RWPE2 (cell line): ENCODE measurements around the gene P2RX4.
"Not testable (repeated sequence)": the region's sequence is repeated elsewhere in the genome, so short reads cannot be mapped to it uniquely, and the experiment has no call there.

Experiments used
- ATAC-seq: fragments of 200-7000 bp; cut with Tn5 transposase; 3 replicates; pipeline ENCODE4 v1.9.1; 2021; ENCODE audit warnings: low read depth
- DNase-seq: peaks from one replicate; pipeline ENCODE4 v3.0.0-alpha.2; 2020; ENCODE audit warnings: low spot score
- H3K27ac ChIP-seq: fragments of 450-650 bp; 2 replicates; pipeline ENCODE4 v1.5.1; 2017; ENCODE audit warnings: mild to moderate bottlenecking; ENCODE audit not compliant: poor library complexity, severe bottlenecking
- H3K27me3 ChIP-seq: fragments of 250-450 bp; sonication (Bioruptor Pico); 2 replicates; pipeline ENCODE4 v1.5.1; 2021; ENCODE audit warnings: mild to moderate bottlenecking, moderate library complexity; ENCODE audit not compliant: insufficient read depth, poor library complexity, severe bottlenecking
- H3K36me3 ChIP-seq: fragments of 250-450 bp; sonication (Bioruptor Pico); 2 replicates; pipeline ENCODE4 v1.5.1; 2020; ENCODE audit warnings: low read depth, mild to moderate bottlenecking, moderate library complexity
- H3K4me1 ChIP-seq: fragments of 250-450 bp; sonication (Bioruptor Pico); 2 replicates; pipeline ENCODE4 v1.5.1; 2021; ENCODE audit warnings: mild to moderate bottlenecking, moderate library complexity; ENCODE audit not compliant: insufficient read depth, poor library complexity, severe bottlenecking
- H3K4me3 ChIP-seq: fragments of 250-450 bp; sonication (Bioruptor Pico); 2 replicates; pipeline ENCODE4 v1.5.1; 2021; ENCODE audit warnings: mild to moderate bottlenecking, moderate library complexity; ENCODE audit not compliant: severe bottlenecking
- H3K9me3 ChIP-seq: fragments of 250-450 bp; sonication (Bioruptor Pico); 2 replicates; pipeline ENCODE4 v1.5.1; 2021; ENCODE audit warnings: mild to moderate bottlenecking, moderate library complexity; ENCODE audit not compliant: severe bottlenecking
- TF ChIP-seq, protein P1 (sequence below): fragments of 450-650 bp; IDR thresholded peaks from one replicate; pipeline ENCODE4 v1.5.1; 2017; ENCODE audit warnings: mild to moderate bottlenecking, moderate library complexity; ENCODE audit not compliant: poor library complexity, severe bottlenecking

Gene P2RX4

DNA sequence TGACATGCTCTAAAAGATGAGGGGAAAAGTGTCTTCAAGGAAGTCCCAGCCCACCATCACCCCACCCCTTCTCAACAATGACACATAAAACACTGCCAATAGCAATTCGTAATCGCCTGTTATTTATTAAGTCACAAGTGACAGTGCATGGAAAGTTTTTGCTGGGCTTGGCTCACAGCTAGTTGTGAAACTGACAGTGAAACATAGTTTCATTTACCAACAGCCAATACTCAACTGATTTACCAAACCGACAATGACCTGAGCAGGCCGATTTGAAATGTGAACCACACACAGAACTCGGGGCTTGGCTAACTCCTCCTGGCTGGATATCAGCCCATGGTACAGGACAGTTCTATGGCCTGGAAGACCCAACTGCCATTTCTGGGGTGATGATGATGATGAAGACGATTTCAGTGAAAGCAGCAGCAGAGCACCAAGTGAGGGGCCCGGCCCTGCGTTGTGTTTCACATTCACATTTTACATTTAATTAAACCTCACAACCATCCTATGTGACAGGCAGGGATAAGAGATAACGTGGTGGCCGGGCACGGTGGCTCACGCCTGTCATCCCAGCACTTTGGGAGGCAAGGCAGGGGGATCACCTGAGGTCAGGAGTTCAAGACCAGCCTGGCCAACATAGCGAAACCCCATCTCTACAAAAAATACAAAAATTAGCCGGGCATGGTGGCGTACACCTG lies 43.9 kb downstream of the P2RX4 start:
- Histone ChIP-seq H3K36me3 (peaks cover 60% of the 10 kb centered on the region), H3K4me3 (no peak overlapping the region), H3K27me3 (no peaks in the 10 kb centered on the region), H3K27ac (no peak overlapping the region), H3K9me3 (no peaks in the 10 kb centered on the region), H3K4me1 (no peaks in the 10 kb centered on the region)
- TF ChIP-seq, protein P1, sequence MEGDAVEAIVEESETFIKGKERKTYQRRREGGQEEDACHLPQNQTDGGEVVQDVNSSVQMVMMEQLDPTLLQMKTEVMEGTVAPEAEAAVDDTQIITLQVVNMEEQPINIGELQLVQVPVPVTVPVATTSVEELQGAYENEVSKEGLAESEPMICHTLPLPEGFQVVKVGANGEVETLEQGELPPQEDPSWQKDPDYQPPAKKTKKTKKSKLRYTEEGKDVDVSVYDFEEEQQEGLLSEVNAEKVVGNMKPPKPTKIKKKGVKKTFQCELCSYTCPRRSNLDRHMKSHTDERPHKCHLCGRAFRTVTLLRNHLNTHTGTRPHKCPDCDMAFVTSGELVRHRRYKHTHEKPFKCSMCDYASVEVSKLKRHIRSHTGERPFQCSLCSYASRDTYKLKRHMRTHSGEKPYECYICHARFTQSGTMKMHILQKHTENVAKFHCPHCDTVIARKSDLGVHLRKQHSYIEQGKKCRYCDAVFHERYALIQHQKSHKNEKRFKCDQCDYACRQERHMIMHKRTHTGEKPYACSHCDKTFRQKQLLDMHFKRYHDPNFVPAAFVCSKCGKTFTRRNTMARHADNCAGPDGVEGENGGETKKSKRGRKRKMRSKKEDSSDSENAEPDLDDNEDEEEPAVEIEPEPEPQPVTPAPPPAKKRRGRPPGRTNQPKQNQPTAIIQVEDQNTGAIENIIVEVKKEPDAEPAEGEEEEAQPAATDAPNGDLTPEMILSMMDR: no peak
- DNase-seq: no peak
- no peak for ATAC-seq

- Histone ChIP-seq H3K36me3 (peaks cover 58% of the 10 kb centered on the region), H3K27me3 (no peaks in the 10 kb centered on the region), H3K9me3 (no peaks in the 10 kb centered on the region), H3K4me1 (no peaks in the 10 kb centered on the region), H3K4me3 (no peak overlapping the region), H3K27ac (no peak overlapping the region)
- DNase-seq (no peak), ATAC-seq (no peak; the same call in 2 of the 3 replicates)
- TF ChIP-seq, protein P1: no peak
These were observed 45.5 kb downstream of the P2RX4 start for GRCh38 chr12:121255433-121255832.

- not testable (repeated sequence) for H3K9me3 ChIP-seq, H3K4me1 ChIP-seq, ATAC-seq, H3K27ac ChIP-seq, H3K27me3 ChIP-seq, H3K4me3 ChIP-seq, DNase-seq
- peaks cover 56% of the 10 kb centered on the region for H3K36me3 ChIP-seq
These were observed 47.9 kb downstream of the P2RX4 start for GRCh38 chr12:121257704-121258449.

DNA sequence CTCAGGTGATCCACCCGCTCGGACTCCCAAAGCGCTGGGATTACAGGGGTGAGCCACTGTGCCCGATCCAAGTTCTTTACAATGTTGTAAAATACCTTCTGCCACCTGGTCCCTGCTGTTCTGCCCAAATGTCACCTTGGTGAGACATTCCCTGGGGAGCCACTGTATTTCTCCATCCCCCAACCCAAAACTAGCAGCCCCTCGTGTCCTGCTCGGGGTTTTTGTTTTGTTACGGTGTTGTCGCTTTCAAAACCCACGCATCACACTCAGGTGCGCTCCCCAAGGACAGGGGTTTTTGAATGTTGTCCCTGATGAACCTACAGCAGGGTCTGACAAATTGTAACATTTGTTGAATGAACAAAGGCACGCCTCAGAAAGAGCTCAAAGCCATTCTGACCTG lies 49.1 kb downstream of the P2RX4 start:
- no peak for DNase-seq
- H3K36me3 ChIP-seq: peaks cover 51% of the 10 kb centered on the region
- no peaks in the 10 kb centered on the region for H3K27me3 ChIP-seq
- no peak overlapping the region for H3K27ac ChIP-seq
- no peaks in the 10 kb centered on the region for H3K9me3 ChIP-seq
- no peak overlapping the region for H3K4me3 ChIP-seq
- TF ChIP-seq, protein P1: no peak
- no peaks in the 10 kb centered on the region for H3K4me1 ChIP-seq
- no peak for ATAC-seq

DNA sequence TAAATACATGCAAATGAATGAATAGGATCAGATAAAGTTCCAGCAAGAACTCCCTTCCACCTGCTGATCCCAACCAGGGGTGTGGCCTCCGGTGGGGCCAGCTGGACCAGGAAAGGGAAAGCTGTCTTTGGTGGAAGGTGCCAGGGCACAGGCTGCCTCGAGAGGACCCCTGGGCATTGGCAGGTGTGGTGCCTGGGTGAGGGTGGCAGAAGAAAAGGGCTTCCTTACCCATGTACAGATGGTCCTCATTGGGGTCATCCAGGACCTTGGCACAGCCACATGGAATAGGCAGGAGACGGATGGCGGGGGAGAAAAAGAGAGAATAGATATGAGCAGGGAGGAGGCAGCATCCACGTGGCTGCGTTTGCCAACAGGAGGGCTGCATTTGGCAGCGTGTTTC lies 50.2 kb downstream of the P2RX4 start:
- peaks cover 45% of the 10 kb centered on the region for H3K36me3 ChIP-seq
- no peak for DNase-seq
- H3K4me3 ChIP-seq: no peak overlapping the region
- no peaks in the 10 kb centered on the region for H3K4me1 ChIP-seq
- ATAC-seq: no peak
- H3K27ac ChIP-seq: no peak overlapping the region
- H3K9me3 ChIP-seq: no peaks in the 10 kb centered on the region
- TF ChIP-seq, protein P1: no peak
- H3K27me3 ChIP-seq: no peaks in the 10 kb centered on the region
